OCI-LY1 (cell line): Measurements from ENCODE around the gene MSMP.

Experiments
- H2AFZ ChIP-seq: fragments of 200-600 bp; sonication (generic), shearing (Covaris generic); 2 replicates; pipeline ENCODE4 v1.6.0; 2014; ENCODE audit warnings: antibody characterized with exemption, mild to moderate bottlenecking, low read length
- H3F3A ChIP-seq: fragments of 200-600 bp; sonication (generic), shearing (Covaris generic); 2 replicates; pipeline ENCODE4 v1.6.0; 2014; ENCODE audit warnings: mild to moderate bottlenecking, antibody characterized with exemption, low read length, moderate library complexity; ENCODE audit not compliant: insufficient read depth
- H3K27ac ChIP-seq: fragments of 200-600 bp; sonication (generic); 2 replicates; pipeline ENCODE4 v1.5.1; 2014; ENCODE audit warnings: low read length, mixed run types, mild to moderate bottlenecking, low read depth; ENCODE audit not compliant: poor library complexity, severe bottlenecking
- H3K27me3 ChIP-seq: fragments of 200-600 bp; sonication (generic); 2 replicates; pipeline ENCODE4 v1.6.0; 2014; ENCODE audit warnings: antibody characterized with exemption, mild to moderate bottlenecking, low read length, moderate library complexity; ENCODE audit not compliant: insufficient read depth
- H3K36me3 ChIP-seq: fragments of 200-600 bp; sonication (generic); 2 replicates; pipeline ENCODE4 v1.6.1; 2014; ENCODE audit warnings: mild to moderate bottlenecking, antibody characterized with exemption, low read length, moderate library complexity, mixed read lengths; ENCODE audit not compliant: insufficient read depth
- H3K4me1 ChIP-seq: fragments of 200-600 bp; sonication (generic); 2 replicates; pipeline ENCODE4 v1.5.1; 2014; ENCODE audit warnings: mild to moderate bottlenecking, low read length, moderate library complexity; ENCODE audit not compliant: insufficient read depth, severe bottlenecking
- H3K4me2 ChIP-seq: fragments of 200-600 bp; sonication (generic), shearing (Covaris generic); 2 replicates; pipeline ENCODE4 v1.6.1; 2014; ENCODE audit warnings: low read length
- H3K4me3 ChIP-seq: fragments of 200-600 bp; sonication (generic); 2 replicates; pipeline ENCODE4 v1.5.1; 2014; ENCODE audit warnings: low read length, low read depth, mild to moderate bottlenecking, mixed read lengths; ENCODE audit not compliant: poor library complexity, severe bottlenecking
- H3K79me2 ChIP-seq: fragments of 200-600 bp; shearing (Covaris generic); 2 replicates; pipeline ENCODE4 v1.6.1; 2016; ENCODE audit warnings: mixed run types, low read length, mixed read lengths; ENCODE audit not compliant: insufficient read depth
- H3K9ac ChIP-seq: fragments of 200-600 bp; sonication (generic), shearing (Covaris generic); 2 replicates; pipeline ENCODE4 v1.6.1; 2014; ENCODE audit warnings: mild to moderate bottlenecking, low read length, mixed read lengths
- H3K9me2 ChIP-seq: fragments of 200-600 bp; sonication (generic), shearing (Covaris generic); 2 replicates; pipeline ENCODE4 v1.6.1; 2014; ENCODE audit warnings: low read depth, mild to moderate bottlenecking, low read length, mixed read lengths
- H3K9me3 ChIP-seq: fragments of 200-600 bp; shearing (Covaris generic); 2 replicates; pipeline ENCODE4 v1.6.1; 2014; ENCODE audit warnings: low read length, mixed read lengths
- H4K20me1 ChIP-seq: fragments of 200-600 bp; sonication (generic), shearing (Covaris generic); 2 replicates; pipeline ENCODE4 v1.6.0; 2016; ENCODE audit warnings: mild to moderate bottlenecking, low read length; ENCODE audit not compliant: insufficient read depth
- CTCF ChIP-seq: fragments of 200-600 bp; sonication (generic), shearing (Covaris generic); IDR thresholded peaks from 2 replicates; pipeline ENCODE4 v1.5.1; 2017; ENCODE audit warnings: mild to moderate bottlenecking, antibody characterized with exemption, low read length, moderate library complexity, mixed read lengths
- EZH2 ChIP-seq: fragments of 200-600 bp; sonication (generic), shearing (Covaris generic); IDR thresholded peaks from 2 replicates; pipeline ENCODE4 v1.8.0; 2017; ENCODE audit warnings: borderline replicate concordance, mixed run types, mild to moderate bottlenecking, antibody characterized with exemption, low read length, moderate library complexity, mixed read lengths

Gene MSMP

GRCh38 chr9:35754264-35754663 is at the start of gene MSMP:
MSMP (minus strand) TSS chr9:35754276; CDS start chr9:35754129, 147 bp downstream.
- H4K20me1 ChIP-seq, result no peaks in the 10 kb centered on the region
- no peak within 1 kb of the TSS for H3K27ac ChIP-seq
- H3K4me2 ChIP-seq, result no peak within 1 kb of the TSS
- H3K36me3 ChIP-seq, result peaks cover 24% of the 10 kb centered on the region; the same call in 1 of the 2 replicates
- peaks cover 39% of the 10 kb centered on the region for H3K4me1 ChIP-seq
- H3K9ac ChIP-seq, result no peak within 1 kb of the TSS
- H3K9me3 ChIP-seq, result no peaks in the 10 kb centered on the region
- no peaks in the 10 kb centered on the region for H3K79me2 ChIP-seq
- H2AFZ ChIP-seq, result no peak within 1 kb of the TSS
- no peaks in the 10 kb centered on the region for H3K27me3 ChIP-seq
- H3K9me2 ChIP-seq, result no peaks in the 10 kb centered on the region
- H3F3A ChIP-seq, result no peaks in the 10 kb centered on the region
- TF ChIP-seq CTCF, result no peak
- no peak for TF ChIP-seq EZH2
- no peak within 1 kb of the TSS for H3K4me3 ChIP-seq

GRCh38 chr9:35801328-35802128 is 47.5 kb upstream of the MSMP start:
- TF ChIP-seq EZH2 (no peak), CTCF (no peak)
- Histone ChIP-seq H2AFZ (no peak overlapping the region), H3K9ac (no peak overlapping the region), H3F3A (no peaks in the 10 kb centered on the region), H3K4me3 (no peak overlapping the region), H3K36me3 (peaks cover 18% of the 10 kb centered on the region), H3K9me3 (no peaks in the 10 kb centered on the region), H3K27ac (no peak overlapping the region), H3K9me2 (no peaks in the 10 kb centered on the region), H3K79me2 (no peaks in the 10 kb centered on the region), H3K4me2 (no peak overlapping the region), H4K20me1 (no peaks in the 10 kb centered on the region), H3K4me1 (no peaks in the 10 kb centered on the region), H3K27me3 (no peaks in the 10 kb centered on the region)

DNA sequence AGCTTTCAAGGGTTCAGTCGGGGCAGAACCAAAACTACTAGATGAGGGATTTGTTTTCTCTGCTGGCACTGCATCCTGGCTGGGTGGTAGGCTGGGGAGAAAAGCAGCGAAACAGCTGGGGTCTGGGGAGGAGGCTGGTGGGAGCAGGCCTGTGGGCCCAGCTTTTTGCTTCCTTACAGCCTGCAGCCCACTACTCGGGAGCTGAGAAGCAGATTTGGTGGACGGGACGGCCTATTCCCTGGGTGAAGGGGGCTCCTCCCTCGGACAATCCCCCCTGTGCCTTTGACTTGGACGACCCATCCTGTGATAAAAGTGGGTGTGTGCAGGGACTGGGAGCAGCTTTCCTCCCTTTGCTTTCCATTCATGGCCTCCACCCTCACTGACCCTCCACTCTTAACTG is 46.5 kb upstream of the MSMP start:
- Histone ChIP-seq H3K4me2 (no peak overlapping the region), H3K9me2 (no peaks in the 10 kb centered on the region), H3K4me1 (no peaks in the 10 kb centered on the region), H3K9ac (no peak overlapping the region), H3K79me2 (no peaks in the 10 kb centered on the region), H2AFZ (no peak overlapping the region), H3K27ac (no peak overlapping the region), H4K20me1 (no peaks in the 10 kb centered on the region), H3F3A (no peaks in the 10 kb centered on the region), H3K27me3 (no peaks in the 10 kb centered on the region), H3K36me3 (peaks cover 8% of the 10 kb centered on the region), H3K9me3 (no peaks in the 10 kb centered on the region), H3K4me3 (no peak overlapping the region)
- no peak for TF ChIP-seq EZH2
- no peak for TF ChIP-seq CTCF
